Embryonic facial prominence (tissue), 1 donor: Measurements from ENCODE around the gene ACTA2.

Source experiments
- DNase-seq: peaks from one replicate; pipeline ENCODE4 v3.0.0-alpha.2; 2016; ENCODE audit errors: extremely low spot score

The ACTA2 gene

GRCh38 chr10:88920198-88920597 lies 32.4 kb downstream of the ACTA2 start:
- DNase-seq: no peak

GRCh38 chr10:88919041-88919440 lies 33.5 kb downstream of the ACTA2 start:
- DNase-seq: no peak

GRCh38 chr10:88918191-88918905 lies 34.2 kb downstream of the ACTA2 start:
- no peak for DNase-seq

GRCh38 chr10:88916986-88917385 lies 35.6 kb downstream of the ACTA2 start:
- DNase-seq: no peak

GRCh38 chr10:88916231-88916630 lies 36.3 kb downstream of the ACTA2 start:
- DNase-seq: no peak

- no peak for DNase-seq
Measured at GRCh38 chr10:88915781-88916180, 36.8 kb downstream of the ACTA2 start.

- DNase-seq: no peak
Measured at GRCh38 chr10:88913788-88914187, 38.8 kb downstream of the ACTA2 start.

GRCh38 chr10:88913127-88913526 lies 39.4 kb downstream of the ACTA2 start:
- DNase-seq: no peak

- no peak for DNase-seq
Measured at GRCh38 chr10:88911851-88912250, 40.7 kb downstream of the ACTA2 start.

- no peak for DNase-seq
Measured at GRCh38 chr10:88911116-88911515, 41.5 kb downstream of the ACTA2 start.

GRCh38 chr10:88908194-88908593 lies 44.4 kb downstream of the ACTA2 start:
- DNase-seq: no peak

- no peak for DNase-seq
Measured at GRCh38 chr10:88906921-88907320, 45.7 kb downstream of the ACTA2 start.

GRCh38 chr10:88903715-88904114 lies 48.9 kb downstream of the ACTA2 start:
- no peak for DNase-seq

GRCh38 chr10:88901984-88902789 lies 50.4 kb downstream of the ACTA2 start:
- DNase-seq: no peak

GRCh38 chr10:88901206-88901983 lies 51.2 kb downstream of the ACTA2 start:
- no peak for DNase-seq

- no peak for DNase-seq
Measured at GRCh38 chr10:88899886-88900285, 52.7 kb downstream of the ACTA2 start.

- no peak for DNase-seq
Measured at GRCh38 chr10:88898727-88899126, 53.8 kb downstream of the ACTA2 start.

GRCh38 chr10:88896994-88897853 lies 55.3 kb downstream of the ACTA2 start:
- no peak for DNase-seq

GRCh38 chr10:88896372-88896993 lies 56.1 kb downstream of the ACTA2 start:
- no peak for DNase-seq

- no peak for DNase-seq
Measured at GRCh38 chr10:88895250-88895649, 57.3 kb downstream of the ACTA2 start.

- no peak for DNase-seq
Measured at GRCh38 chr10:88893611-88894010, 59.0 kb downstream of the ACTA2 start.
